DND-41 (cell line): Measurements from ENCODE around the gene PYY.

ENCODE experiments used
- CTCF ChIP-seq: IDR thresholded peaks from 2 replicates; pipeline ENCODE4 v1.5.1; 2012; ENCODE audit warnings: borderline replicate concordance, low read length, moderate library complexity, mild to moderate bottlenecking; ENCODE audit not compliant: poor library complexity, severe bottlenecking; ENCODE audit errors: extremely low read depth
- EZH2 ChIP-seq: IDR thresholded peaks from 3 replicates; pipeline ENCODE4 v1.6.1; 2012; ENCODE audit warnings: borderline replicate concordance, low read depth, mild to moderate bottlenecking, moderate library complexity, low read length, inconsistent platforms; ENCODE audit not compliant: severe bottlenecking

GRCh38 chr17:43952724-43953666 is 745 bp downstream of the PYY start:
- TF ChIP-seq CTCF (no peak), EZH2 (no peak)
